HG03442 (cell line): Measurements from ENCODE around the gene DHPS.
A peak's percentile ranks its signal among the peaks of the same experiment; 100 is the strongest.
"Not testable (repeated sequence)": the region's sequence is repeated elsewhere in the genome, so short reads cannot be mapped to it uniquely, and the experiment has no call there.

Source experiments
- ATAC-seq: cut with Tn5 transposase; IDR thresholded peaks from one replicate; pipeline ENCODE4 v1.9.1; 2021; ENCODE audit warnings: mild to moderate bottlenecking, moderate library complexity; ENCODE audit not compliant: unreplicated experiment

DHPS gene

GRCh38 chr19:12681074-12681987, at the start of gene DHPS:
Gene DHPS, minus strand, starts transcription at chr19:12681880. Its CDS starts 114 bp downstream, at chr19:12681766.
- peak; percentile 67 for ATAC-seq

- ATAC-seq: no peak
These were observed 49.7 kb upstream of the DHPS start for GRCh38 chr19:12731337-12731736.

GRCh38 chr19:12730064-12730463, 48.4 kb upstream of the DHPS start:
- ATAC-seq: no peak

- ATAC-seq: no peak
These were observed 46.2 kb upstream of the DHPS start for GRCh38 chr19:12727745-12728433.

- no peak for ATAC-seq
These were observed 45.3 kb upstream of the DHPS start for GRCh38 chr19:12726988-12727316.

GRCh38 chr19:12725612-12726011, 43.9 kb upstream of the DHPS start:
- ATAC-seq: not testable (repeated sequence)

GRCh38 chr19:12723641-12724426, 42.2 kb upstream of the DHPS start, which contains the start of gene TNPO2:
Gene TNPO2, minus strand, starts transcription at chr19:12723932. Its CDS starts 2,955 bp downstream, at chr19:12720977.
- no peak for ATAC-seq

- ATAC-seq: no peak
These were observed 41.6 kb upstream of the DHPS start for GRCh38 chr19:12723381-12723640.

- ATAC-seq: peak; percentile 81
These were observed 41.1 kb upstream of the DHPS start for GRCh38 chr19:12722566-12723380.

- peak; percentile 23 for ATAC-seq
These were observed 40.2 kb upstream of the DHPS start for GRCh38 chr19:12721656-12722565.

GRCh38 chr19:12720851-12721655, 39.4 kb upstream of the DHPS start:
- no peak for ATAC-seq

- ATAC-seq: no peak
These were observed 38.6 kb upstream of the DHPS start for GRCh38 chr19:12720296-12720695.

GRCh38 chr19:12715929-12716328, 34.2 kb upstream of the DHPS start:
- no peak for ATAC-seq

- no peak for ATAC-seq
These were observed 33.4 kb upstream of the DHPS start for GRCh38 chr19:12715102-12715501.

- ATAC-seq: not testable (repeated sequence)
These were observed 31.6 kb upstream of the DHPS start for GRCh38 chr19:12713304-12713703.

GRCh38 chr19:12712077-12712476, 30.4 kb upstream of the DHPS start:
- ATAC-seq: not testable (repeated sequence)

GRCh38 chr19:12711187-12711586, 29.5 kb upstream of the DHPS start:
- ATAC-seq: no peak

GRCh38 chr19:12708641-12709040, 27.0 kb upstream of the DHPS start:
- no peak for ATAC-seq

- ATAC-seq: no peak
These were observed 24.6 kb upstream of the DHPS start for GRCh38 chr19:12706332-12706718.
